ENCODE results near the gene PPP4C.
A peak's percentile ranks its signal among the peaks of the same experiment; 100 is the strongest.
"Not testable (repeated sequence)": the region's sequence is repeated elsewhere in the genome, so short reads cannot be mapped to it uniquely, and the experiment has no call there.

The PPP4C gene

DNA sequence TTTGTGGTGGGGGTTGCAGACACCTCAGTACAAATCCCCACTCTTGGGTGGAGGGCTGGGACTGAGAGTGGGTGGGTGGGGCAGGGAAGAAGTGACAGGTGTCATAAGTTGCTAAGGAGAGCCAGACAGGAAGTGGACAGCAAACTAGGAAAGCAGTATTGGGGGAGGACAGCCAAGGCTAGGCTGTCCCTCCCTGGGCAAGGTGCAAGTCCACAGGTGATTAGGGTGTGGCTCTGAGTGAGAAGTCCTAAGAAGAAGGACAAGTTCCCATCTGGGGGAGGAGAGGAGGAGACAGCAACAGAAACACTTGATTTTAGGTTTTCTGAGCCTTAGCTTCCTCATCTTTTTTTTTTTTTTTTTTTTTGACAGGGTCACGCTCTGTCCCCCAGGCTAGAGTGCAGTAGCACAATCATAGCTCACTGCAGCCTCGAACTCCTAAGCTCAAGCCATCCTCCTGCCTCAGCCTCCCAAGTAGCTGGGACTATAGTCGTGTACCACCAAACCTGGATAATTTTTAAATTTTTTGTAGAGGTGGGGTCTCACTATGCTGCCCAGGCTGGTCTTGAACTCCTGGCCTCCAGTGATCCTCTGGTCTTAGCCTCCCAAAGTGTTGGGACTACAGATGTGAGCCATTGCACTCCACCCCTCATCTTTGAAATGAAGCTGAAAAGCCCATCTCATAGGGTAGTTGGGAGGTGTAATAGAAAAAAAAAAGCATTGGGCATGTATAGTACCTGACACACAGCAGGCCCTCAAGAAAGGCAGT, 44.7 kb downstream of the PPP4C start:
- no peaks in the 10 kb centered on the region for H3K27me3 ChIP-seq (ENCODE audit: low read depth)
- no peaks in the 10 kb centered on the region for H3K9me3 ChIP-seq
- no peak overlapping the region for H3K4me3 ChIP-seq
- DNase-seq (ENCODE audit: low spot score in 2 of 2): no peak
- in situ Hi-C loops (cut with MboI; ENCODE audit: low sequenced_read_pairs): loop anchor here (25.0 kb wide), 1 partner anchor 517 kb away; no protein-coding TSS in a partner anchor
- peaks cover 10% of the 10 kb centered on the region for H3K36me3 ChIP-seq (replicated peaks)
- H3K4me1 ChIP-seq: peaks cover 3% of the 10 kb centered on the region

DNA sequence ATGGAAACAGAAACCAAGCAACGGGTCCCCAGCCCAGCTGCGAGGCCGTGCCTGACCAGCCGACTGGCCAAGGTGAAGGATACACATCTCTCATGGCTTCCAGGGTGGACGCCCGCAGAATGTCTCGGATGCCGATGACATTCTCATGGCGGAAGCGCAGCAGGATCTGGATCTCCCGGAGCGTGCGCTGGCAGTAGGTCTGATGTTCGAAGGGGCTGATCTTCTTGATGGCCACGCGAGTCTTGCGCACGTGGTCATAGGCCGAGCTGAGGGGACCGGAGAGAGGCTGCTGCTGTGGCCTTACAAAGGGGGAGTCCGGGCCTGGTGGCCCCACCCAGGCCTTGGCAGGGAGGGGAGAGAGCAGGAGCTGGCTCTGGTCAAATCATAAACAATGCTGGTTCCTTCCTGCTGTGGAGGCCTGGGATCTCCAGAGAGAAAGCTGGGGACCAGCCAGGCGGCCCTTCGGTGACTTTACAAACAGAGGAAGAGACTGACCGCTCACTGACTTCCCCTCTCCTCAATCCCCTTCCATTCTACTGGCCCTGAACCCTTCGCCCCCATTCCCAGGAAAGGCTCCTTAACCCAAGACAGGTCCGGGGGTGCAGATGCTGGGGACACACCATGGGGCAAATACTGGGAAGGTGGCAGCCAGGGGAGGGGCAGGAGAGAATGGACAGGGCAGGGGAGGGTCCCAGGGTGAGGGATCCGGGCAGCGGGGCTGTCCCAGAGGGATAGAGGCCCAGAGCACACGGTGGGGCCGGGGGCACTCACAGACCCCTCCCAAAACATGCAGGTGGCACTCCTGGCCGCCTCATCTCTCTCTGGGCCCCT, 46.2 kb downstream of the PPP4C start:
- H3K27me3 ChIP-seq (ENCODE audit: low read depth): no peaks in the 10 kb centered on the region
- DNase-seq (ENCODE audit: low spot score in 2 of 2): no peak
- peaks cover 10% of the 10 kb centered on the region for H3K36me3 ChIP-seq (replicated peaks)
- H3K4me1 ChIP-seq: peaks cover 3% of the 10 kb centered on the region
- peak overlapping the region; percentile 47 for H3K4me3 ChIP-seq
- no peaks in the 10 kb centered on the region for H3K9me3 ChIP-seq
- in situ Hi-C loops (cut with MboI; ENCODE audit: low sequenced_read_pairs): loop anchor here (25.0 kb wide), 1 partner anchor 515 kb away; no protein-coding TSS in a partner anchor

DNA sequence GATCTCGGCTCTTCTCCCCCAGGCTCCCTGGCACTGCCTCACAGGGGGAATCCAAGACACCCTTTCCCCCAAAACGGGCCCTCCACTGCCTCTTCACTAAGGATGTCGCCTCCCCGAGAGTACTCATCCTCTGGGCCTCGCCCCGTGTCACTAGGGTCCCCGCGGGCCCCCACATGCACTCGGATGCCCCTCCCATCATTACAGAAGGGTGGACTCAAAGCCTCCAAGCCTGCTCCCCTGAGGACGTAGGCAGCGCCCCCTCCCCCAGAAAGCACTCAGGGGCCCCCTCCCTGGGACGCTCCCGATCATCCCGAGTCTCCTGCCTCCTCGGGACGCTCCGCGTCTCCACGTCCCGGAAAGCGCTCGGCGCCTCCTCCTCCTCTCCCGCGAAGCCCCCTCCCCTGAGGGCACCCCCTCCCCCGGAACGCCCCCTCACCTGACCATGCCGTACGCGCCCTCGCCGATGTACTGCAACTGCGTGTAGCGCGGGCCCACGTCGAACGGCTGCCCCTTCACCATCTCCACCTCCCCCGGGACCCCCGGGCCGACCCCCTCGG, 46.9 kb downstream of the PPP4C start:
- in situ Hi-C loops (cut with MboI; ENCODE audit: low sequenced_read_pairs): loop anchor here (25.0 kb wide), 1 partner anchor 515 kb away; no protein-coding TSS in a partner anchor
- no peaks in the 10 kb centered on the region for H3K9me3 ChIP-seq

DNA sequence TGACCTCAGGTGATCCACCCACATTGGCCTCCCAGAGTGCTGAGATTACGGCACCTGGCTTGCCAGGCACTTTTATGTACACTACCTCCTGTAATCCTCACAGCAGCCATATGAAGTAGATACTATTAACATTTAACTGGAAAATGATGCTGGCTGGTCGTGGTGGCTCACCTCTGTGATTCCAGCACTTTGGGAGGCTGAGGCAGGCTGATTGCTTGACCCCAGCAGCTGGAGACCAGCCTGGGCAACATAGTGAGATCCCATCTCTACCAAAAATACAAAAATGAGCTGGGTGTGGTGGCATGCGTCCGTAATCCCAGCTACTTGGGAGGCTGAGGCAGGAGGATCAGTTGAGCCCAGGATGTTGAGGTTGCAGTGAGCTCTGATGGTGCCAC, 49.2 kb downstream of the PPP4C start:
- H3K4me1 ChIP-seq: peaks cover 3% of the 10 kb centered on the region
- no peaks in the 10 kb centered on the region for H3K27me3 ChIP-seq (ENCODE audit: low read depth)
- no peak for DNase-seq (ENCODE audit: low spot score in 2 of 2)
- H3K36me3 ChIP-seq (replicated peaks): no peaks in the 10 kb centered on the region; the same call in 1 of the 2 replicates
- H3K9me3 ChIP-seq: no peaks in the 10 kb centered on the region
- in situ Hi-C loops (cut with MboI; ENCODE audit: low sequenced_read_pairs): loop anchor here (25.0 kb wide), 1 partner anchor 512 kb away; no protein-coding TSS in a partner anchor
- no peak overlapping the region for H3K4me3 ChIP-seq

More for the DNA sequence above, 46.9 kb downstream of the PPP4C start:
- peaks cover 8% of the 10 kb centered on the region for H3K36me3 ChIP-seq (replicated peaks)
- no peak for DNase-seq (ENCODE audit: low spot score in 2 of 2)
- H3K4me3 ChIP-seq: peak overlapping the region; percentile 47
- H3K4me1 ChIP-seq: peaks cover 3% of the 10 kb centered on the region
- H3K27me3 ChIP-seq (ENCODE audit: low read depth): no peaks in the 10 kb centered on the region

DNA sequence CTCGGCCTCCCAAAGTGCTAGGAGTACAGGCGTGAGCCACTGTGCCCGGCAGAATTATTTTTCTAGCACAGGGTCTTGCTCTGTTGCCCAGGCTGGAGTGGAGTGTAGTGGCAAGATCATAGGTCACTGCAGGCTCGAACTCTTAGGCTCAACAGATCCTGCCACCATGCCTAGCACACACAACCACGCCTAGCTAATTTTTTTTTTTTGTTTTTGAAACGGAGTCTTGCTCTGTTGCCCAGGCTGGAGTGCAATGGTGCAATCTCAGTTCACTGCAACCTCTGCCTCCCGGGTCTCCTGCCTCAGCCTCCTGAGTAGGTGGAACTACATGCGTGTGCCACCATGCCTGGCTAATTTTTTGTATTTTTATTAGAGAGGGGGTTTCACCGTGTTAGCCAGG, 49.9 kb downstream of the PPP4C start:
- H3K9me3 ChIP-seq; in situ Hi-C loops (cut with MboI; ENCODE audit: low sequenced_read_pairs); H3K4me1 ChIP-seq; H3K36me3 ChIP-seq (replicated peaks); DNase-seq (ENCODE audit: low spot score in 2 of 2); H3K27me3 ChIP-seq (ENCODE audit: low read depth); H3K4me3 ChIP-seq: not testable (repeated sequence)

DNA sequence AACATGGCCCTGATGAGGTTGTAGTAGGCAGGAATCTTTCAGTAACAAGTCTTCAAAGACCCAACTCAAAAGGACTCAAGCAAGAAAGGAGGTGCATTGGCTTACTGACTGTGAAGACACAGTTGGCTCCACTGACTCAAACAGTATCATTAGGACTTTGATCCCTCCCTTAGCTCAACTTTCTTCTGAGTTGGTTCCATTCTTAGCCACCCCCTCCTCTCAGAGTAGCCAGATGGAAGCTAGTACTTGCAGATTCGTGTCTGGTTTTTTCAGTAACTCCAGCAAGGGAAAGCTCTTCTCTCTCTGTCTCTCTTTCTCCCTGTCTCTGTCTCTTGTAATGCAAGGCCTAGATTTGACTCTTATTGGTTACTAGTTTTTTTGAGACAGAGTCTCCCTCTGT, 52.2 kb downstream of the PPP4C start:
- in situ Hi-C loops (cut with MboI; ENCODE audit: low sequenced_read_pairs): no loop called here
- Histone ChIP-seq H3K36me3 (replicated peaks) (no peaks in the 10 kb centered on the region), H3K4me3 (no peak overlapping the region), H3K9me3 (no peaks in the 10 kb centered on the region), H3K4me1 (peaks cover 3% of the 10 kb centered on the region), H3K27me3 (ENCODE audit: low read depth) (no peaks in the 10 kb centered on the region)
- no peak for DNase-seq (ENCODE audit: low spot score in 2 of 2)

DNA sequence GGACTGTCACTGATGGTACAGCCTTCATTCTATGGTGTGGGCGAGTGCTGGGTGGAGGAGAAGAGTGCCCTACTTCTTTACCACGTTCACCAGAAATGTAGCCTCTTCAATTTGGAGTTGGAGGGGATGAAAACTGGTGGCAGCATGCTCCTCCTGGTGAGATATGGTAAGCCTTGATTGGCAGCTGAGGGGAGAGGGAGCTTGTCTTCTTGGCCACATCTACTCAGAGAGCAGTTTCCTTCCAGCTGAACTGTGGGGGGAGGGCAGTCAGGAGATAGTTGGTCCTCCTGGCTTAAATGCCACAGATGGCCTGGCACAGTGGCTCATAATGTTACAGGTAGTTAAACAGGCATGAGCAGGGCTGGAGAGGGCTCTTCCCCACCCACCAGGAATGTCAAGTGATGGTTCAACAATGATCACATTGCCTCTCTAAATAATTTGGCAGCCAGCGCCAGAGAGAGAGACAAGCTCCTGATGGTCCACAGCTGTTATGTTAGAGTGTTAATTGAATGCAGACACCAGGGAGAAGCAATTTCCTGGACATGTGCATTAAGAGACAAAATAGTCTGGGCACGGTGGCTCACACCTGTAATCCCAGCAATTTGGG, 56.2 kb downstream of the PPP4C start:
- Histone ChIP-seq H3K4me3 (no peak overlapping the region), H3K4me1 (no peaks in the 10 kb centered on the region), H3K27me3 (ENCODE audit: low read depth) (no peaks in the 10 kb centered on the region), H3K36me3 (replicated peaks) (no peaks in the 10 kb centered on the region), H3K9me3 (no peaks in the 10 kb centered on the region)
- DNase-seq (ENCODE audit: low spot score in 2 of 2): no peak
- in situ Hi-C loops (cut with MboI; ENCODE audit: low sequenced_read_pairs): no loop called here

DNA sequence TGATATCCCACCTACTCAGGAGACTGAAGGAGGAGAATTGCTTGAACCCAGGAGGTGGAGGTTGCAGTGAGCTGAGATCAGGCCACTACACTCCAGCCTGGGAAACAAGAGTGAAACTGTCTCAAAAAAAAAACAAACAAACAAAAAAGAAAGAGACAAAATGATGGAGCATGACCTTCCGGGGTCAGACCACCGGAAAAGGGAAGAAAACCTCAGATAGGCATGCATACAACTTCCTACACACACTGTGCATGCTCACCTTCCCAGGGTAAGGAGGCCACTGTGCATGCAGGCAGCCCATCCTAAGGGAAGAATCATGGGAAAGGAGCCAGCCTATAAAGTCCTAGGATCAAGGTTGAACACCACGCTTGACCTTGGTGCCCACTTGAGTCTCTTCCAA, 56.8 kb downstream of the PPP4C start:
- no peak for DNase-seq (ENCODE audit: low spot score in 2 of 2)
- H3K9me3 ChIP-seq: no peaks in the 10 kb centered on the region
- H3K4me1 ChIP-seq: no peaks in the 10 kb centered on the region
- in situ Hi-C loops (cut with MboI; ENCODE audit: low sequenced_read_pairs): no loop called here
- H3K27me3 ChIP-seq (ENCODE audit: low read depth): no peaks in the 10 kb centered on the region
- H3K36me3 ChIP-seq (replicated peaks): no peaks in the 10 kb centered on the region
- no peak overlapping the region for H3K4me3 ChIP-seq
